Globus pallidus (tissue), 1 donor: ENCODE measurements around the gene SGPP2.
A peak's percentile ranks its signal among the peaks of the same experiment; 100 is the strongest.
"Not testable (repeated sequence)": the region's sequence is repeated elsewhere in the genome, so short reads cannot be mapped to it uniquely, and the experiment has no call there.

Experiments used
- DNase-seq: peaks from one replicate; pipeline ENCODE4 v3.0.0-alpha.2; 2015; ENCODE audit warnings: low spot score

The SGPP2 gene

DNA sequence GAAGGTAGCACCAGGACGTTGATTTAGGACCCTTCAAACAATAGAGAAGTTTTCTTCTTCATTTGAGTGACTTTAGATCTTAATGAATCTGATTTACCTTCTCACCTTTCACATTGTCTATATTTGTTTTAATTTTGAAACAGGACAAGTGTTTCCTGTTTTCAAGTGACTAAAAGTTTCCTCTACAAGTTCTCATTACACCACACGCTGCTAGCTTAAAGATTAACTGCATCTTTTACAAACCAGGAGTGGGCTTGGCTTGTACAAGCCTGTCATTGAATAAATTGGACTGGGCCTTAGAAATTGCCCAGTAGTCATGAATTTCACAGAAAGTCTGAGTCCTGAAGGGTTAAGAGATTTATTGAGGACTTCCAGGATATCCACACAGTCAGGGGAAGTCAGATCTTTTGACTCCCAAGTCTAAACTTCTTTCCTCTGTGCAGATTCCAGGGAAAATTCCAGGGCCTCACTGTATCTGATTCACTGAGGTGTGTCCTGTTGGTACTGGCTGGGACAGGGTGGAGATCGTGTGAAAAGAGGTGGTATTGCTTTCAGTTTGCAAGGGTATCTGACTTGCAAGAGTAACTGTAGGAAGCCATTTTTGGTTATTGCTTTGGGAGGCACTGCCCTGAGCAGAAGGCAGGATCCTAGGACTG, 3.4 kb downstream of the SGPP2 start:
- no peak for DNase-seq

DNA sequence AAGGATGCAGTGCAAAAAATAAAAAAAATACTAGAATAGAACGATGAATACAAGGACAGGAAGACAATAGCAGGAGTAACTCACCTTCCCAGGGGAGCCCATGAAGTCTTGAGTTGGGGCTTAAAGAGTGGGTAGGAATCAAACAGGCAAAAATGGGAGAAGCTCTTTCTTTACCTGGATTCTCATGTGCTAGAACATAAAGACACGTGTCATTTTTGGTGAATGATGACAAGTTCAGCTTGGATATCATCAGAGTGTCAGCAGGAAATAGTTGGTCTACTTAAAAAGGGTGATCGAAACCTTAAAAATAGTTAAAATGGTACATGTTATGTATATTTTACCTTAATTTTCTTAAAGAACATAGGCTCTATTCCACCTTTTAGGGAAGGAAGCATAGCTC, 5.7 kb downstream of the SGPP2 start:
- DNase-seq: no peak

DNA sequence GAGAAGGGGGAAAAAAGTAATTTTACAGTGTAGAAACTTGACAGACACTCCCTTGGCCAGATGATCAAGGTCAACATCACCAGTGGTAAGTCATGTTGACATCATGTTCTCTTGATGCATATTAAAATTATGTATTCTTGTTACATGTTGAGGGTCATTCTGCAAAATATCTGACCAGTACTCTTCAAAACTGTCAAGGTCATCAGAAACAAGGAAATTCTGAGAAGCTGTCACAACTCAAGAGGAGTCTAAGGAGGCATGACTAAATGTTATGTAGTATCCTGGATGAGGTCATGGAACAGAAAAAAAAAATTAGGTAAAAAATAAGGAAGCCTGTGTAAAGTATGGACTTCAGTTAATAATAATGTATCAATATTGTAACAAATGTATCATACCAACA, 6.3 kb downstream of the SGPP2 start:
- no peak for DNase-seq

DNA sequence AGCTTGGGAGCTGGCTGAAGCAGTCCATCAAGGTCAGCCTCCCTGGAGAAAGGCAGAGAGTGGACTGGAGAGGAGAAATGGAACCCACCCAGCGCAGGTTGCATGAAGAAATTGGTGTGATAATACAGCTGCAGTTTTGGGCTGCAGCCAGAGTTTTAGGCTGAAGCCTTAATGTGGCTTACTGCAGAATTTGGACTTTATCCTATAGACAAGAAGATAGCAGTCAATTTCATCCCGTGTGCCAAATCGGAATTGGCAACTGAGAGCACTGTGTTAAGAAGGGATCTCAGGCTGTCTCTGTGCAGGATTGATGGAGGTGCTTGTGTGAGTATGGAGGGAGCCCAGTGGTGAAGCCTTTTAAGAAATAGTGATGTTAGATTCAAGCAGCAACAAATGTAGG, 7.5 kb downstream of the SGPP2 start:
- DNase-seq: no peak

DNA sequence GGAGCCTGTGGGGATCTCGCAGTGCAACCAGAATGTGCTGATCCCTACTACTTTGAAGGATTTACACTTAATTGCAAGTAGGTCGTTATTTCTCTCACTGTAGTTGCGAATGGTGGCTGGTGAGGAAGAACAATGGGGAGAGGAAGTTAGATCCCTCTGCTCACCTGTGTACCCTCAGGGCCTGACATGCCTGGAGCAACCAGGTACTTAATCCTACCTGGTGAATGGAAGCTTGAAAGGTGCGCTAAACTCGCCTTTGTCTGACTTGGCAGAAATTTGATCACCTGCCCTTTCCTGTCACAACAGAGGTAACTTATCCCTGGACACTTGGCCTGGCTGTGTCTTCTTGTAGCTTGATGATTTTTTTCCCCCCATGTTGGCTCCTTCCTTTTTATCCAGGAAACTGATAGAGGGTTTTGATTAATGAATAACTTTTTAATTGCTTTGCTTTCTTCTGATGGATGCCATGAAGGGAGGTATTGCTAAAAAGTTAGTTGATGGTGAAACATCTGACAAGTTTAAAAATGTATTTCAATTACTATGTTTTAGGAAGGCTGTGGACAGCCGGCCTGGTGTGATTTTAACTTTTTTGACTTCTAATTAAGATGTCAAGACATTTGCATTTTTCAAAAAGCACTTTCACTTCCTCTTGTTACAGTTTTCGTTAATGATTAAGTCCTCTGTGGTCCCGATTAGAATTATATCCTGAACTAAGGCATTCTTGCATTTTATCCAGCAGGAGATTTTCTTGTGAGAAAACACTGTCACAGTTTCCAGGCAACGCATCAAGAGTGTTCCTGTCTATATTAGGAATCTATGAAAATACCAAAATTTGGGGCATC, 9.2 kb downstream of the SGPP2 start:
- DNase-seq: no peak

DNA sequence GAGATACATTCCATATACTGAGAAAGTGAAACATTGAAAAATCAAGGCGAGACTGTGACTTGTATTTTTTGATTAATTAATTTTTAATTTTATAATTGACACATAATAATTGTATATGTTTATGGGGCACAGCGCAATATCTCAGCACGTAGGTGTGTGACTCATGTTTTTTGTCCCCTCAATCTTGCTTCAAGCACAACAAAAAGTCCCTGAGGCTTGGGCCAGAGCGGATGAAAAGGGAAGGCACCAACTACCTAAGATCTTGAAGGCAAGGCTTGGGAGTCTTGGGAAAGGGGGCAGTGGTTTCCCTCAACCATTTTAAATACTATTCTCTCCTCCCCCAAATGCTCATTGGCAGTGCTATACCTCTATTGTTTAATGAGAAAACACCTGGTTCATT, 9.9 kb downstream of the SGPP2 start:
- no peak for DNase-seq

DNA sequence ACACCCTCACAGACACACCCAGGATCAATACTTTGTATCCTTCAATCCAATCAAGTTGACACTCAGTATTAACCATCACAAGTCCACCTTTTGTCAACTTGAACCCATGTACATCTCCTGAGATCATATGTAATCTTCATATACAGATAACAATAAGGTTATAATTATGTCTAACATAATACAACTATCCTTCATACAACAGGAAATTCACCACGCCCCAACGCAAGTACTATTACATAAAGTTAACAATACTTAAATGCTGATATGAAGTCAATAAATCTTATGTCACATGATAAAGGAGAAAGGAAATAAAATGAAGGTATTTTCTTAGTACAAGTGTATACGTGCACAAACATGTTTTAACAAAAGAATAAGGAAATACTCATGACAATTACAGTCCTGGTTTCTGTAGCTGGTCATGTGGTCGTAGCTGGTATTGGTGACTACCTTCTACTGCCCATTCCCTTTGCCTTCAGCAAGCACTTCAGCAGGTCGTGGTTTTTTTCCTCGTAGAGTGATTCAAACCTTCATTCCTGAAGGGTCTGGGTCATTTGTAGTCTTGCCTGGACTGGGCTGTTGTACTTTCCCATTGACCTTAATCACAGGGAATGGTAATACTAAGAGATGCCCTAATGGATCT, 11.2 kb downstream of the SGPP2 start:
- DNase-seq: not testable (repeated sequence)

DNA sequence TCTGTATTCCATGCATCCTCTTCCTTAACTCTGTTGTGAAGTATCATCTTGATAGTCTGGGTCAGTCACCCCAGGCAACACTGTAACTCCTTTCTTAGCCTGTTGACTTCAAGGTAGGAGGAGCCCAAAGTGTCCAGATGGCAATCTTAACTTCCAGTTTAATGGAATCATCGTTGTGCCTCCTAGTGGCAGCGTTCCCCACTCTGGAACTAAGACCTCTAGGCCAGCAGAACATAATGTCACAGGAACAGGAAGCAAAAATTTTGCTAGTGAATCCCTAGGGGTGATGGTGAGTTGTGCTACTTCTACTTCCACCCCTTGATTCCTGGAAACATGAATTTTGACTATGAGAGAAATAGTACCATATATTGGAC, 11.7 kb downstream of the SGPP2 start:
- DNase-seq: no peak

DNA sequence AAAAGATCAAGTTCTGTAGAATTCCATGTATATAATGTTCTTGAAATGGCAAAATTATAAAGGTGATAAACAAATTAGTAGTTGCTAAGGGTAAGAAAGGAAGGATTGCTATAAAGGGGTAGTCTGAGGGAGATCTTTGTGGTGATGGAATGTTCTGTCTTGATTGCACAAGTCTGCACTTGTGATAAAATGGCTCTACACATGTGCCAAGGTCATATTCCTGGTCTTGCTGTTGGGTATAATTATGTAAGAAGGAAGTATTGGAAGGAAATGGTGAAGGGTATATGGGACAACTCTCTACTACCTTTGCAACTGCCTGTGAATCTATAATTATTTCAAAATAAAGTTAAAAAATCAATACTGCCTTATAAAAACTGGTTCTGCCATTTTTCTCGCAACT, 15.3 kb downstream of the SGPP2 start:
- DNase-seq: no peak

DNA sequence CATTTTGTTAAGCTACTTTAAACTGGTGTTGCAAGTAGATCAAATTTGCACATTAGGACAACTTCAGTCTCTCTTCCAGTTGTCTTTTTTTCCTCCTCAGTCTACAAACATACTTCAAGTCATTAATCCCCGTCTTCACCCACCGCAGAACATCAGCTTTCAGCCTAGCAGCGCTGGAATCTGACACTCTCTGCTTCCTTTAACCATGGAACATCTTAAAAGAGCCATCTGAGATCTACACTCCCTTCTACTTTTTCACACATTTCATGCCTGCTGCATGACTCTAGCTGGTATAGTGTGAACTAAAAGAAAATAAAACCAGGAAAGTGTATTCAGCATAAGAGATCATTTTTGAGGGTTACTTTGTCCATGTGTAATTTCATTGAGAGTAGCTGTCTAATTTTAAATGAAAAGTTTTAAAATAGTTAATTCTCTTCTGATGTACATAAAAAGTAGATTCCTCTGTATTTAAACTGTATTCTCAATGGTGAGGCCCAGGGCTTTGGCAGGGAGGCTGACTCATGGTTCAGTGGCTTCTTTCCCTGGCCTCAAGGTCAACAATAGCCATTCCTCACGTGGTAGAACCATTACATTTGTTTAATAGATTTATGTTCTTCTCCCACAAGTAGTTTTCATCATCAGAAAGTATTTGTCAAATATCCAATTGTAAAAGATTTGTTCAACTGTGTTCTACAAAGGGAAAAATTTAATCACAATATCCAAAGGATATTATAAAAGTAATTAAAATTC, 16.5 kb downstream of the SGPP2 start:
- DNase-seq: no peak

DNA sequence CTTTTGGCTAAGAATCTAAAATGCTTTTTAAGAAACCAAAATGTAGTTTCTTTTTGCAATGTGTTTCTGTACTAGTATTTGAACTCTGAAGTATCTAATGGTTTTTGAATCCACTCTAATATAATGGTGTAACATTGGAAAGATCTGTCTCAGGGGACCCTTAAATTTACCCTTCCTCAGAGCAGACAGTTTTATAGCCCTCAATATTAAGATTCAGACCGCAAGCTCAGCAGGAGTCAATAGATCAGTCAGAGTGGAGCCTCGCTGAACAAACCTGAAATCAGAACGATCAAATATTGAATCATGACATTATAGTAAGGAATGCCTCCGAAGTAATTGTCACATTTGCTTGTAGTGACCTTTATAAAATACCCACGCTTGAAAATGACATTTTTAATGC, 18.3 kb downstream of the SGPP2 start:
- DNase-seq: no peak

DNA sequence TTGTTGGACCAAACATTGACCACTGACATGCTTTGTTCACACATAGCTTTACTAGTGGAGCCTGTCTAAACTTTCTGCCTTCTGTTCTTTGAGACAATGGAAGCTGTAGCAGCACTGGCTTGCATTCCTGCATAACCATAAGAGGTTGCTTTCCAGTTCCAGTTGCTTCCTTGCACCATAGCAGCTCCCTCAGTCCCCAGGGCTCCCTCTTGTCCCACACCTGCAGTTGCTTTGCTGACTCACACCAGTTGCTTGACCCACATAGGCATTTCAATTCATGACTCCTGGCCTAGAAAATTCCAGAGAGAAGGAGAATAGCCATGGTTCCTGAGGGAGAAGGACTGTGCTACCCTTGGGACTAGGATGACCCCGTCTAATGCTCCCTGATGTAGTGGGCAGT, 20.9 kb downstream of the SGPP2 start:
- DNase-seq: no peak

DNA sequence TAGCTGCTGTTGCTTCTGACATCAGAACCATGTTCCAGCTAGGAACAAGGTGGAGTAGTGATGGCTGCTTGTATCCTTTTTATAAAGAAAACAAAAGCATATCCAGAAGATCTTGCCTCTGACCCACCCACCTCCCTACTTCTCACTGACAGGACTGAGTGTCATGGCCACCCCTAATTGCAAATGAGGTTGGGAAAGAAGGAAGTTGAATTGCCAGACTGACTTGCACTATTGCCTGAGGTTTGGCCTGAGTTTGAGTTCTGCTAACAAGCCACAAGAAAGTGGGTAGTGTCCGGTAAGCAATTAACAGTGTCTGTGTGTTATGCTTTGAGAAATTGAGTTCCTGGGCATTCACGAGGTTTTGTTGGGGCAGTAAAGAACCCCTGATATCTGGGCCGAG, 22.8 kb downstream of the SGPP2 start:
- no peak for DNase-seq

DNA sequence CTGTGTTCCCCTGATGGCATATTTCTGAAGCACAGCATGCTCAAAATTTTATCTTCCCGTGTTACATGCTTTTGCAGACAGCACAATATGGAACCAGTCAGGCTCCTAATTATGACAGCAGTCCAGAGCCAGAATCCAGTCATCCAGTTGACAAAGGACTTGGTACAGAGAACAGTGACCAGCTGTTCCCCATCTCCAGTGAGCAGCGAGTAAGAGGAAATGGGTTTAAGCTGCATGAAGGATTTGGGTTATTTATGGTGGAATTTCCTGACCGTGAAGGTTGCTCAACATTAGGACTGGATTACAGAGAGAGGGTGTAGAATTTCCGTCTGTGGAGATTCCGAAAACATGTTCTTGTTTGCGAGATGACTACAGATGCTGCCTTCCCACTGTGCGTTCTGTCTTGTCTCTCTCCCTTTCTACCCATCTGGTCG, 24.4 kb downstream of the SGPP2 start:
- DNase-seq: no peak

DNA sequence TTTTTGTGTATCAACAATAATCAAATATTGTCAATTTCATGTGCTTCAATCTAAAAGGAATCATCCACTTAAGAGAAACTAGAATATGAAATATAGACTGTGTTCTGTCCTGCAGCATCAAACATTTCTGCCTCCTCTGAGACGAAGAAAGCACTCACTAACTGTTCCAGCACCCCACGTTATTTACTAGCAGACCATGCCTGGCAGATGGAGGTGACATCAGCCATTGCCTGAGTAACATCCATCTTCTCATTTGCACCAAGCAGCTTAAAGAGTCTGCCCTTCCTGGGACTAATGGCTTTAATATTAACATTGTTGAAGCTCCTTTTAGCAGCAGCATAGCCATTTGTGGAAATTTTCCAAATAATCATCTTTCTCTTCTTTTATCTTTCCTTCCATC, 25.7 kb downstream of the SGPP2 start:
- DNase-seq: no peak

DNA sequence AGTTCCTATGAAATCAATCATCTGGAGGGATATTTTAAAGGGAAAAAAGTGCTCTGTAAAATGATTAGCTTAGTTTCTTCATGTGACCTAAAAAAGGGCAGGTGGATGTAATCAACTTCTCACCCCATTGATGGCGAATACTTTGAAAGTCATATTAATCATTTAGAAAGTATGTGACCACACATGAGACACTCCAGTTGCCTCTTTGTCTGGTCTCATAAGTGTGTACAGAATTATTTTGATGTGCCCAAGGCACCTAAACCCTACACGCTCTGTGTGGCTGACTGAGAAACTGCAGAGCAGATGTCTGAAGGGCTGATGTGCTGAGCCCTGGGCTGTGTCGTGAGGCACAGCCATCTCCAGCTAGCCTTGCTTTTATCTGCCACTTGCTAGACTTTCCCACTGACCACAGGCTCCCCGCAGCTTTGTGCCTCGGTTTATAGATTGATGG, 26.9 kb downstream of the SGPP2 start:
- DNase-seq: no peak

DNA sequence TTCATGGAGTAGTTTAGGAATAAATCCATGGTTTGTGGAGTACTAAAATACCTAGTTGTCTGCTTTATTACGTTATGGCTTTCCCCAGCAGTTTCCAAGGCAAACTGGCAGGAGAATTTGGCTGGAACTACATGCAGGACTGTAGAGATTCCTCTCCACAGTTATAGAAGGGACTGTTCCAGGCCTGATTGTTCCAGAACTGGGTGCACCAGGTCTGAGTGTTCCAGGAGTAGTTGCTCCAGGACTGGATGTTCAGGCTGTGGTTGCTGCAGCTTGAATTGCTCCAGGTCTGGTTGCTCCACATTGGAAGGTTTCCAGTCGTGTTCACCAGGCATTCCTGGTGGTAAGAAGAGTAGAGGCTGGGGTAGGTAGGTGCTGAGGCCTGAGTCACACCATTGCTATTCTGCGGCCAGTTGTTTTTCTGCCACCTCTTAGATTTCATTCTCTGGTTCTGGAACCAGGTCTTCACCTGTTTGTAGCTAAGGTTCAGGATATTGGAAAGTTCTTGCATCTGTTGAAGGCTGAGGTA, 28.1 kb downstream of the SGPP2 start:
- no peak for DNase-seq

DNA sequence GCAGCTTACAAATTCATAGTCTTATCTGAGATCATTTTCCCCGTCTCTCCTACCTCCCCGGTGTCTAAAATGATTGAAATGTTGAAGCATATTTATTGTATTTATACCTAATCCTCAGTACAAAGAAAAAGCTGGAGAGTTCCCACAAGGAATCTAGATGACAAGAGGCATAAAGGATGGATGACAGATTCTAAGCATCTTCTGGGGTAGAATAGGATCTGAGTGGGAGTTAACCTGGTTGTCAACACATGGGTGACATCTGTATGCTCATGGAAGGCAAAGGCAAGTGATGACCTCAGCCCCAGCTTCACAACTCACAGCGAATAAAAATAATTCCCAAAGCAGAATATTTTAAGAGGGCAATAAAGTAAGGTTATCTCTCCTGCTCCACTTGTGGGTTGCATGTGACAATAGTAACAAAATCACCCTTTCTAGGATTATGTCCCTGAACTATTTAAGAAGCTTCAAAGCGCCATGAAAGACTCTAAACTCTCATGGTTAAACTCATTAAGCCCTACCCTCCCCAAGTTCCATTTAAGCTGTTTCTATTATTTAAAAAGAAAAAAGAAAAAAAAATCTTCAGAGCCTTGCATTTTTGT, 32.2 kb downstream of the SGPP2 start:
- no peak for DNase-seq

DNA sequence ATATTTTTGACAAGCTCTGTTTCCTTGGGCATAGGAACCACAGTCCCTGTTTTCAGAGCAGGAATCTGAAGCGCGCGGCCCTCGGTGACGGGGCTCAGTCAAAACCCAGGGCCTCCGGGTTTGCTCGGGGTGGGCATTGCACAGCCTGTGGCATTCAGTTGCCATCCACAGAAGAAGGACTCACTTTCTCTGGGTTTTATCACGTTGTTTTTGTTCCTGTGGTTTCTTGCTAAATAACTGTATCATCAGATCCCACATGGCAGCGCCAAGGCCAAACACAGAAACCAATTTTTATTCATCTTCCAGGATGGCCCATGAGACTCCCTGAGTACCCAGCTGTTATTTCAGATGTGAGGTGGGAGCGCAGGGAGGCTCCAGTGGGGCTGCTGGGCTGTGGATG, 35.6 kb downstream of the SGPP2 start:
- DNase-seq: no peak

DNA sequence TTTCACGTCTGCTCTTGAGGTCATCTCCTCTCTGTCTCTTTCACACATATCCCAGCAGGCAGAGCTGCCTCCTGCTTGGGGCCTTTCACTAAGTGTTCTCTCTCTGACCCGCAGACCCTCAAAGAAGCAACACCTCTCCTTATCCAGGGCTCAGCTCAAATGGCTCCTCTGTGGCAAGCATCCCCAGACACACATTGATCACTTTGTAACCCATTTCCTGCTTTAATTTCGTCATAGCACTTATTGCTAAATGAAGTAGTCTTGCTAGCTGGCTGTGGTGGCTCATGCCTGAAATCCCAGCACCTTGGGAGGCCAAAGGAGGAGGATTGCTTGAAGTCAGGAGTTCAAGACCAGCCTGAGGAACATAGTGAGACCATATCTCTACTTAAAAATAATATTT, 41.4 kb downstream of the SGPP2 start:
- DNase-seq: no peak

DNA sequence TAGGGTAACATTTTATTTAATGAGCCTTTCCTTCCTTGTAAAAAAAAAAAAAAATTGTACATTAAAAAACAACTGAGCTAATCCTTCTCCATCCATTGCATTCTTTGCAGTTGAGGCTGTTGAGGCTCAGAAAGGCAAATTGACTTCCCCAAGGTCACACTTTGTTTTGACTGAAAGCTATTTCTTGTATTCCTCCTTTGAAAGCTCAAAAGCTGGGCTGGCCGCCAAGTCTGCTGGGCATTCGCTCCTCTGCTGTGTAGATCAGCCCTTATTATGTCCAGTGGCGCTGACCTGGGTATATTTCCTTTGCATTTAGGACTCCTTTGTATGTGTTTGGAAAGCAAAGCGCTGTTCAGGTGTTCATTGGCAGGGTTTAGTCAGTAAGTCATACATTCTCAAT, 44.0 kb downstream of the SGPP2 start:
- DNase-seq: peak; percentile 11
